IPS-15b (cell line): ENCODE data around the gene L3MBTL3.

ENCODE experiments used
- H3K27me3 ChIP-seq: one replicate; pipeline ENCODE4 v1.6.1; 2013; ENCODE audit warnings: low read length; ENCODE audit not compliant: control insufficient read depth, insufficient read depth
- H3K36me3 ChIP-seq: one replicate; pipeline ENCODE4 v1.6.1; 2013; ENCODE audit warnings: low read length; ENCODE audit not compliant: control insufficient read depth, insufficient read depth
- H3K4me1 ChIP-seq: one replicate; pipeline ENCODE4 v1.6.1; 2013; ENCODE audit warnings: mild to moderate bottlenecking, low read length; ENCODE audit not compliant: control insufficient read depth, insufficient read depth
- H3K4me3 ChIP-seq: one replicate; pipeline ENCODE4 v1.5.1; 2013; ENCODE audit warnings: low read depth, low read length
- H3K9ac ChIP-seq: one replicate; pipeline ENCODE4 v1.6.1; 2013; ENCODE audit warnings: low read depth, mild to moderate bottlenecking, low read length
- H3K9me3 ChIP-seq: one replicate; pipeline ENCODE4 v1.6.1; 2013; ENCODE audit warnings: mild to moderate bottlenecking, low read length; ENCODE audit not compliant: control insufficient read depth, insufficient read depth

L3MBTL3 gene

GRCh38 chr6:130018292-130018743, at the start of gene L3MBTL3:
L3MBTL3 (plus strand) TSS chr6:130018581; CDS start chr6:130042700, 24,119 bp downstream.
- Histone ChIP-seq H3K4me1 (peaks cover 5% of the 10 kb centered on the region), H3K27me3 (peaks cover 22% of the 10 kb centered on the region), H3K9me3 (no peaks in the 10 kb centered on the region), H3K9ac (peak within 1 kb of the TSS; percentile 50), H3K36me3 (no peaks in the 10 kb centered on the region), H3K4me3 (peak within 1 kb of the TSS; percentile 77)

- Histone ChIP-seq H3K36me3 (no peaks in the 10 kb centered on the region), H3K4me1 (no peaks in the 10 kb centered on the region), H3K4me3 (no peak overlapping the region), H3K9me3 (no peaks in the 10 kb centered on the region), H3K27me3 (no peaks in the 10 kb centered on the region), H3K9ac (no peak overlapping the region)
Measured at GRCh38 chr6:129969064-129969463, 49.3 kb upstream of the L3MBTL3 start.

GRCh38 chr6:129976110-129976509, 42.3 kb upstream of the L3MBTL3 start:
- H3K27me3 ChIP-seq: no peaks in the 10 kb centered on the region
- no peaks in the 10 kb centered on the region for H3K9me3 ChIP-seq
- H3K4me1 ChIP-seq: no peaks in the 10 kb centered on the region
- H3K9ac ChIP-seq: no peak overlapping the region
- no peak overlapping the region for H3K4me3 ChIP-seq
- H3K36me3 ChIP-seq: no peaks in the 10 kb centered on the region

GRCh38 chr6:129978148-129978916, 40.0 kb upstream of the L3MBTL3 start:
- H3K4me1 ChIP-seq: no peaks in the 10 kb centered on the region
- no peaks in the 10 kb centered on the region for H3K27me3 ChIP-seq
- no peak overlapping the region for H3K9ac ChIP-seq
- no peak overlapping the region for H3K4me3 ChIP-seq
- H3K36me3 ChIP-seq: no peaks in the 10 kb centered on the region
- no peaks in the 10 kb centered on the region for H3K9me3 ChIP-seq

GRCh38 chr6:129980821-129981220, 37.6 kb upstream of the L3MBTL3 start:
- Histone ChIP-seq H3K4me1 (no peaks in the 10 kb centered on the region), H3K9ac (no peak overlapping the region), H3K9me3 (no peaks in the 10 kb centered on the region), H3K27me3 (no peaks in the 10 kb centered on the region), H3K4me3 (no peak overlapping the region), H3K36me3 (no peaks in the 10 kb centered on the region)

GRCh38 chr6:129981598-129981997, 36.8 kb upstream of the L3MBTL3 start:
- H3K27me3 ChIP-seq: no peaks in the 10 kb centered on the region
- no peaks in the 10 kb centered on the region for H3K36me3 ChIP-seq
- H3K4me3 ChIP-seq: no peak overlapping the region
- no peaks in the 10 kb centered on the region for H3K4me1 ChIP-seq
- no peaks in the 10 kb centered on the region for H3K9me3 ChIP-seq
- no peak overlapping the region for H3K9ac ChIP-seq

- no peaks in the 10 kb centered on the region for H3K4me1 ChIP-seq
- H3K4me3 ChIP-seq: no peak overlapping the region
- H3K36me3 ChIP-seq: no peaks in the 10 kb centered on the region
- no peaks in the 10 kb centered on the region for H3K27me3 ChIP-seq
- H3K9me3 ChIP-seq: no peaks in the 10 kb centered on the region
- no peak overlapping the region for H3K9ac ChIP-seq
Measured at GRCh38 chr6:129989396-129989795, 29.0 kb upstream of the L3MBTL3 start.

GRCh38 chr6:129992881-129993280, 25.5 kb upstream of the L3MBTL3 start:
- no peaks in the 10 kb centered on the region for H3K9me3 ChIP-seq
- H3K4me1 ChIP-seq: no peaks in the 10 kb centered on the region
- no peak overlapping the region for H3K9ac ChIP-seq

GRCh38 chr6:129994410-129994809, 24.0 kb upstream of the L3MBTL3 start:
- no peaks in the 10 kb centered on the region for H3K36me3 ChIP-seq
- H3K4me3 ChIP-seq: no peak overlapping the region
- H3K4me1 ChIP-seq: no peaks in the 10 kb centered on the region
- H3K27me3 ChIP-seq: no peaks in the 10 kb centered on the region
- no peaks in the 10 kb centered on the region for H3K9me3 ChIP-seq
- H3K9ac ChIP-seq: no peak overlapping the region

More at GRCh38 chr6:129992881-129993280, 25.5 kb upstream of the L3MBTL3 start:
- no peaks in the 10 kb centered on the region for H3K36me3 ChIP-seq
- no peak overlapping the region for H3K4me3 ChIP-seq
- H3K27me3 ChIP-seq: no peaks in the 10 kb centered on the region

GRCh38 chr6:129996387-129996786, 22.0 kb upstream of the L3MBTL3 start:
- Histone ChIP-seq H3K9me3 (no peaks in the 10 kb centered on the region), H3K9ac (no peak overlapping the region), H3K27me3 (no peaks in the 10 kb centered on the region), H3K4me1 (peaks cover 12% of the 10 kb centered on the region), H3K36me3 (no peaks in the 10 kb centered on the region), H3K4me3 (no peak overlapping the region)

- no peaks in the 10 kb centered on the region for H3K9me3 ChIP-seq
- peaks cover 17% of the 10 kb centered on the region for H3K4me1 ChIP-seq
- no peaks in the 10 kb centered on the region for H3K27me3 ChIP-seq
- H3K9ac ChIP-seq: no peak overlapping the region
- no peak overlapping the region for H3K4me3 ChIP-seq
- H3K36me3 ChIP-seq: no peaks in the 10 kb centered on the region
Measured at GRCh38 chr6:130000526-130001421, 17.6 kb upstream of the L3MBTL3 start.
